Measurements from ENCODE around the gene ARHGEF9.

Gene ARHGEF9

DNA sequence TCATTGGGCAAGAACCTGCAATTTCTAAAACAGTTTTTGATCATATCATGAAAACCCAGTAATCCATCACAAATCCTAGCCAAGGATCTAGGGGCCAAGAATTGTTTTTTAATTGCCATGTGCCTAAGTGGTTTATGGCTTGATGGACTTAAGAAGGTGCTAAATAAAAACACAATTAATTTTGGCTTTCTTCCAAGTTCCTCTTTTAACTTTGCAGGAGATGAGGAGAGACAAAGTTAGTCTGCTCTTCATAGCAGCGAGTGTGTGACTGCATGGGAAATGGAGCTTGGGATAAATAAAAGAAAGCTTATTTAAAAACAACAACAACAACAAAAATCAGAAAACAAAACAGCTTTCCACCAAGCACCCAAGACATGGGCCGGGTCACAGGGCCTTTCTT, 41.4 kb downstream of the ARHGEF9 start:
- no peak overlapping the region for H3K9ac ChIP-seq (ENCODE audit: low read length)
- no peak overlapping the region for H3K4me3 ChIP-seq (ENCODE audit: low read length)
- H3K36me3 ChIP-seq (ENCODE audit: control insufficient read depth, insufficient read depth, low read length) = no peaks in the 10 kb centered on the region
- H3K27me3 ChIP-seq (ENCODE audit: control insufficient read depth, insufficient read depth, low read length) = no peaks in the 10 kb centered on the region
- no peaks in the 10 kb centered on the region for H3K4me1 ChIP-seq (ENCODE audit: control insufficient read depth, insufficient read depth, low read length)
- no peak overlapping the region for H3K27ac ChIP-seq (ENCODE audit: low read depth, low read length)

DNA sequence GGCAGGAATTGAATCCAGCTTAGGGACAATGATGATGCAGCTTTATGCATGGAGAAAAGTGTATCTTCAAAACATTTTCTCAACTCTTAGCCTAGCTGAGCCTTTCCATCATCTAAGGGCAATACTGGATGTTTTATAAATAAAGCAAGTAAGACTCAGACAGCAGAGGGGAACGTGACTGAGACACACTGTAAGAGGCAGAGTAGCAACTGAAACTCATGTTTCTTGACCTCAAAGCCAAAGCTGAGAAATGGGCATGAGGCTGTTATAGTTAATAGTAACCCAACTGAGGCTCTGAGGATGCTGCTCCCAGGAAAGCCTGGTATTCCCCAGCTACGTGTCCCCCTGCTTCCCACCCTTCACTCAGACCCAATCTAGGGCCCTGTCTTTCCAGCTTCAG, 44.6 kb downstream of the ARHGEF9 start:
- no peak overlapping the region for H3K27ac ChIP-seq (ENCODE audit: low read depth, low read length)
- H3K4me3 ChIP-seq (ENCODE audit: low read length) = no peak overlapping the region
- no peak overlapping the region for H3K9ac ChIP-seq (ENCODE audit: low read length)
- no peaks in the 10 kb centered on the region for H3K36me3 ChIP-seq (ENCODE audit: control insufficient read depth, insufficient read depth, low read length)
- no peaks in the 10 kb centered on the region for H3K27me3 ChIP-seq (ENCODE audit: control insufficient read depth, insufficient read depth, low read length)
- no peaks in the 10 kb centered on the region for H3K4me1 ChIP-seq (ENCODE audit: control insufficient read depth, insufficient read depth, low read length)

DNA sequence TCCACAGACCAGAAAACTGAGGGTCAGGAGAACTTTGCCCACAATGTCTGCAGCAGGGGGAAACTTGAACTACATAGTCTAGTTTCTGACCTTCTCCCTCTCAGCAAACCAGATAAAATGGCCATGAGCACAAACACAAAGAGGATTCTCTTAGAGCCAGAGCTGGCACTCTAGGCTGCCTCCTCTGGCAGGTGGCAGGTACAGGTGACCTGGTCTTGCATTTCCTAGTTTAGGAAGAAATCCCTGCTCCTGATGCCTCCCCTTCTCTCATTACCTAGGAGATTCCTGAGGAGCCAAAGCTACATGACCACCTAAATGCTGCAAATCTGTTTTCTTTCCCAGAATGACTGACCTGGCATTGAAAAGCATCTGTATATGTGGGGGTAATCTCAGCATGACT, 45.1 kb downstream of the ARHGEF9 start:
- no peaks in the 10 kb centered on the region for H3K4me1 ChIP-seq (ENCODE audit: control insufficient read depth, insufficient read depth, low read length)
- H3K27ac ChIP-seq (ENCODE audit: low read depth, low read length) = no peak overlapping the region
- no peak overlapping the region for H3K4me3 ChIP-seq (ENCODE audit: low read length)
- no peaks in the 10 kb centered on the region for H3K36me3 ChIP-seq (ENCODE audit: control insufficient read depth, insufficient read depth, low read length)
- H3K27me3 ChIP-seq (ENCODE audit: control insufficient read depth, insufficient read depth, low read length) = no peaks in the 10 kb centered on the region
- H3K9ac ChIP-seq (ENCODE audit: low read length) = no peak overlapping the region

DNA sequence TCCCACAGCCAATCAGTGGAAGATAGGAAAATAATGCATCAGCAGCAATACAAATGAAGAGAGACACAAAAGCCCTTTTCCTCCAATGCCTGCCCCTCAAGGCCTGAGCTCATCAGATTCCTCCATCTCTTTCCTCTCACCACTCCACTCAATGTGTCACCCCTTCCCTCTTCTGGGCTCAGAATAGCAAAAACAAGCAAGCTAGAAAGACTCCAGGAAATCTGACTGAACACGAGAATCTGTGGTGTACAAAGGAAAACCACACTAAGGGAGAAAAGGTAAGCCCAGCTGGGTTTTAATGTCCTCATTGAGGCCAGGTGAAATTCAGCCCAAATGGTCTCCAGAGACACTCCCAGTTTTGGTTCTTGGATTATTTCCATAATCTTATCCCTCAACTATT, 46.3 kb downstream of the ARHGEF9 start:
- Histone ChIP-seq H3K36me3 (ENCODE audit: control insufficient read depth, insufficient read depth, low read length) (no peaks in the 10 kb centered on the region), H3K4me3 (ENCODE audit: low read length) (no peak overlapping the region), H3K27ac (ENCODE audit: low read depth, low read length) (no peak overlapping the region), H3K27me3 (ENCODE audit: control insufficient read depth, insufficient read depth, low read length) (no peaks in the 10 kb centered on the region), H3K4me1 (ENCODE audit: control insufficient read depth, insufficient read depth, low read length) (no peaks in the 10 kb centered on the region), H3K9ac (ENCODE audit: low read length) (no peak overlapping the region)

DNA sequence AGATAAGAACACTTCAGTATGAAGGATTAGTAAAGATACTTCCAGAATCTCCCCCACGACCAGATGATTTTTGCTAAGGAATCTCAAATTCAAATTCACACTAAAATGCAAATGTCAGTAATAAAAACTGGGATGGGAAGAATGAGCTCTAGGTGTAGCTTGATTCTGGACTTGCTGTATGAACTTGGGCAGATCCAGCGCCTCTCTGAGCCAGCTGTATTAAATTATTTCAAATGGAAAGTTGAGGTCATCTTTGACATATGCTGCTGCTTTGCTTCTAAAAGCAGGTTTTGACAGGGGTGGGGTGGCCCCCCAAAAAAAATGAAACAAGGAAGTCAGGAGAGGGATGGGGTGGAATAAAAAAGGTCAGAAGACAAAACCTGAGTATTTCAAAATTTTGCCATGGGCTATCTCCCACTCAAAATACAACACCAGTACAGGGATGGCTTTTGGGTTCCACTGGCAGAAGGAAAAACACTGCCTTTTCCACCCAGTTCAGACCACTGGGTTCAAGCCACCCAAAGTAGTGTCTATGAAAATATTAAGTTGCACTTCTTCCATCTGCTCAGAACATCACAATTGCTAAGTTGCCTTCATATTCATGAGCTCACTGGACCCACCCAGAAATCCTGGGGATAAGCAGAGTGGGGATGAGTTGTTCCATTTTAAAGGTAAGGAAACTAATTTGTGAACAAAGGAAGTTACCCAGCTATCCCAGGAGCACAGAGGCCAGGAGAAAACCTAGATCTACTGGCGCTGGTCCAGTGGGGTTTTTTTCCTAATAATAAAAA, 47.7 kb downstream of the ARHGEF9 start:
- H3K36me3 ChIP-seq (ENCODE audit: control insufficient read depth, insufficient read depth, low read length) = no peaks in the 10 kb centered on the region
- no peak overlapping the region for H3K27ac ChIP-seq (ENCODE audit: low read depth, low read length)
- H3K4me1 ChIP-seq (ENCODE audit: control insufficient read depth, insufficient read depth, low read length) = no peaks in the 10 kb centered on the region
- no peaks in the 10 kb centered on the region for H3K27me3 ChIP-seq (ENCODE audit: control insufficient read depth, insufficient read depth, low read length)
- no peak overlapping the region for H3K4me3 ChIP-seq (ENCODE audit: low read length)
- H3K9ac ChIP-seq (ENCODE audit: low read length) = no peak overlapping the region

DNA sequence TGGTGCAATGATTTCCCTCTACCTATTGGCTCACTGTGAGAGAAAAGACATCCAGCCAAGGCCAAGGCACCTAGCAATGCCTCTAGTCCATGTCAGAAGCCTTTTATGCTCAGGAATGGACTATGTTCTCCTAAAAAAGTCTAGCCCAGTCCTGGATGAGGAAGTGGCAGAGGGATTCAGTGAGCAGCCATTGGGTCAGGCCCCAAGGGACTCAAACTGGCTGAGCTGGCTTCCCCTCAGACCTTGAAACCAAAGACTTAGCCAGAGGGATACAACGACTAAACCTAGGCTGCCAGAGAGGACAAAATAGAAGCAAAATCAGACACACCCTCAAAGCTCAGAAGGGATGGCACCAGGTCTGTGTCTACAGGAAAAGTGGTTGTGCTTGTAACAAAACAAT, 49.1 kb downstream of the ARHGEF9 start:
- Histone ChIP-seq H3K4me3 (ENCODE audit: low read length) (no peak overlapping the region), H3K4me1 (ENCODE audit: control insufficient read depth, insufficient read depth, low read length) (no peaks in the 10 kb centered on the region), H3K9ac (ENCODE audit: low read length) (no peak overlapping the region), H3K27me3 (ENCODE audit: control insufficient read depth, insufficient read depth, low read length) (no peaks in the 10 kb centered on the region), H3K27ac (ENCODE audit: low read depth, low read length) (no peak overlapping the region), H3K36me3 (ENCODE audit: control insufficient read depth, insufficient read depth, low read length) (no peaks in the 10 kb centered on the region)

DNA sequence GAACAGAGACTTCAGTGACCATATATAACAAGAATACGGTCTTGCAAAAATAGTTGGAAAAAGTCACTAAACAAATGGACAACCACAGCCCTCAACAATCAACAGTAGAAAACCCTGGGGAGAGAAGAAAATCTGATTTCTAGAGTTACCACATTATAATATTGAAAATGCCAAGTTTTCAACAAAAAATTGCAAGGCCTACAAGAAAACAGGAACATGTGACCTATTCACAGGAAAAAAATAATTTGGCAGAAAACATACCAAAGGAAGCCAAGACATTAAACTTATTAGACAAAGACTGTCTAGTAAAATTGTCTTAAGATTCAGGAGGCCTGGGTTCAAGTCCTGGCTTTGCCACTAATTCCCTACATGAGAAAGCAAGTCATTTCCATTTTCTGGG, 64.7 kb downstream of the ARHGEF9 start:
- Histone ChIP-seq H3K4me3 (ENCODE audit: low read length) (no peak overlapping the region), H3K27ac (ENCODE audit: low read depth, low read length) (no peak overlapping the region), H3K9ac (ENCODE audit: low read length) (no peak overlapping the region), H3K27me3 (ENCODE audit: control insufficient read depth, insufficient read depth, low read length) (no peaks in the 10 kb centered on the region), H3K4me1 (ENCODE audit: control insufficient read depth, insufficient read depth, low read length) (no peaks in the 10 kb centered on the region), H3K36me3 (ENCODE audit: control insufficient read depth, insufficient read depth, low read length) (peaks cover 3% of the 10 kb centered on the region)

DNA sequence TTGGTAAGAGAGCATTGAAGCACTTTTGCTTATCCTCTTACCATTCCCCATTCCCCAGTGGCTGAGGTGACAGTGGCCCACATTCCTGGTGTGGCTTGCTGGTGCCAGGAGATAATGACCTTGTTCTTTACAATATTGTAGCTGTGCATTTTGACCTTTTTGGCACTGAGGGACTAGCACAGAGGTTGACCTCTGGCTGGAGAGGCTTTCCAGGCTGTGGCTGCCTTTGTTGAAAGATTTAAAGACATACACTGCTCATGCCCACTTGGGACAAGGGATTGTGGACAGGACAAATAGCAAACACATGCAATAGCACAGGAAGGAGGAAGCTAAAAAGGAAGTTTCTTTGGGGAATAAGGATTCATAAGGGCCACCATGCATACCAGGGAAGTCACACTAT, 65.4 kb downstream of the ARHGEF9 start:
- H3K27me3 ChIP-seq (ENCODE audit: control insufficient read depth, insufficient read depth, low read length) = no peaks in the 10 kb centered on the region
- no peak overlapping the region for H3K9ac ChIP-seq (ENCODE audit: low read length)
- peaks cover 3% of the 10 kb centered on the region for H3K36me3 ChIP-seq (ENCODE audit: control insufficient read depth, insufficient read depth, low read length)
- no peaks in the 10 kb centered on the region for H3K4me1 ChIP-seq (ENCODE audit: control insufficient read depth, insufficient read depth, low read length)
- no peak overlapping the region for H3K27ac ChIP-seq (ENCODE audit: low read depth, low read length)
- no peak overlapping the region for H3K4me3 ChIP-seq (ENCODE audit: low read length)

DNA sequence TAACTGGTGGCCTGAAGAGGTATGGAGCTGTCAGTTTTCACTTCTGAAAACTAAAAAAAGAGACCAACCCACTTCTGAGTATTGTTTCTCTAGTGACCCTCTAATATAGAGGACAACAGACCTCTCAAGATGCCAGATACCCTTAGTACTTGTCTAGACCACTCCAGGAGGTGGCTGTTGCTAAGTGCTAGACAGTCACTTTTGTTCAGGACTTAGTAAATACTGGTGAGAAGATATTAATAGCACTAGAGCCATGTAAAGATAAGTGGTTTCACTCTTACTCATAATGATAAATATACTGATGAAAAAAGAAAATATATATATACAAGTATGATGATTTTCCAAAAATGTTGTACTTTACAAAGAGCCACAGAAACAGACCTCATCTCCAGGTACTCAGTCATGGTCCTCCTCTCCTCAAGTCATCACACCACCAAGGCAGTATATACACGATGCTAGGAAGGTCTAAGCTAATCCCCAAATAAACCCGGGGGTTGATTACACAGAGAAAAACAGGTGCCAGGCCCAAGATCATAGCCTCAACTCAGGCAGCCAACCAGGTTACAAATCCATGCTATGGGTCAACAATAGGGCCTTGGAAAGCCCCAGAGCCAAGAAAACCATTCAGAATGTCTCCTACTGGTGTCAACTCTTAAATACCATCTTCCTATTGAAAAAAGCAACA, 66.9 kb downstream of the ARHGEF9 start:
- Histone ChIP-seq H3K36me3 (ENCODE audit: control insufficient read depth, insufficient read depth, low read length) (peaks cover 3% of the 10 kb centered on the region), H3K27ac (ENCODE audit: low read depth, low read length) (no peak overlapping the region), H3K27me3 (ENCODE audit: control insufficient read depth, insufficient read depth, low read length) (no peaks in the 10 kb centered on the region), H3K4me3 (ENCODE audit: low read length) (no peak overlapping the region), H3K4me1 (ENCODE audit: control insufficient read depth, insufficient read depth, low read length) (no peaks in the 10 kb centered on the region), H3K9ac (ENCODE audit: low read length) (no peak overlapping the region)

DNA sequence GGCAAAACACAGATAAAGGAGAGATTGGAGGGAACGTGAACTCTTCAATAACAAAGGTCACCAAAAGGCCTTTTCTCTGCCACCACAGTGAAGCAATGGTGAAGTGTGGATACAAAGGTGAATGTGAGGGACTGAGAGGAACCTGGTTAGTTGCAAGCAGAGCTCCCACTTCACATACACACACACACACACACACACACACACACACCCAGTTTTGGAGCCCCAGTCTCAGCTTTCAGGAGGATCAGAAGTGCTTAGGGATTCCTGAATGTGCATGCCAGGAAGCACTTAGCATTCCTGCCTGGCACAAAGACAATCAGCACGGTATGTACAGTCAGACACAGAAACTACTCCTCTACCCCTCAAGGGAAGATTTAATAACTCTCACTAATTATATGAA, 71.5 kb downstream of the ARHGEF9 start:
- no peaks in the 10 kb centered on the region for H3K4me1 ChIP-seq (ENCODE audit: control insufficient read depth, insufficient read depth, low read length)
- H3K27me3 ChIP-seq (ENCODE audit: control insufficient read depth, insufficient read depth, low read length) = no peaks in the 10 kb centered on the region
- H3K9ac ChIP-seq (ENCODE audit: low read length) = no peak overlapping the region
- no peaks in the 10 kb centered on the region for H3K36me3 ChIP-seq (ENCODE audit: control insufficient read depth, insufficient read depth, low read length)
- no peak overlapping the region for H3K4me3 ChIP-seq (ENCODE audit: low read length)
- no peak overlapping the region for H3K27ac ChIP-seq (ENCODE audit: low read depth, low read length)

DNA sequence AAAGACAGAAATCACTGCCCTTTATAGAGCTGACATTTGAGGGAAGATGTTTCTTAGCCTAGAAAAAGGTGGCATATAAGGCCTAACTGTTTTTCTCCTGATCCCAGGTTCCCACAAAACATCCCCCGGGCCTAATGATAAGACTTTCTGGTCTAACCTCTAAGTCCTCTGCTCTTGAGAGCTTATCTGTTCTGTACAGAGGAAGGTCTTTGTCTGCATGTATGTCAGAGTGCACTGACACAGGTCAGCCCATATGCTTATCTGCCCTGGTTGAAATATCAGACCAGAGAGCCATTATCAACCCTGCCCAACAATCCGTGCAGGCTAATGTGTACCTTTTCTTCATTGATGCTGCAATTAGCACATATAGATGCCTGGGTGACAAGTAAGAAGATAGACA, 76.2 kb downstream of the ARHGEF9 start:
- Histone ChIP-seq H3K4me1 (ENCODE audit: control insufficient read depth, insufficient read depth, low read length) (no peaks in the 10 kb centered on the region), H3K27ac (ENCODE audit: low read depth, low read length) (no peak overlapping the region), H3K4me3 (ENCODE audit: low read length) (no peak overlapping the region), H3K9ac (ENCODE audit: low read length) (no peak overlapping the region), H3K27me3 (ENCODE audit: control insufficient read depth, insufficient read depth, low read length) (no peaks in the 10 kb centered on the region), H3K36me3 (ENCODE audit: control insufficient read depth, insufficient read depth, low read length) (no peaks in the 10 kb centered on the region)

DNA sequence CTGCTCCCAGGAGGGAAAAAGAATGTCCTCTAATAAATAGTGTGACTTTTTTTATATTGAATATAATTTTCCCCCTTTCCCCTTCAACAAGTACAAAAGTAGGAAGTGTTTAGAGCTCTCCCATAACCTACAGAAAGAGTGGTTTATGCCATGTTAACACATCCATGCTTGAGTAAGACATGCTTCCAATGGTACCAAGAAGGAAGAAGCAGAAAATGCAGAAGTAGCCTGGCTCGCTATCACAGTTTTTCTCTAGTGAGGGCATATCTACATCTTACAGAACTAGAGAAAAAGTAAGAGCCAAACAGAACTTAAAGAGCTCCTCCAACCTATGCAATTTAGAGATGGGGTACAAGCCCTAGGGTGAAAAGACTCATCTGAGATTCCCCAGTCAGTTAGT, 82.5 kb downstream of the ARHGEF9 start:
- no peak overlapping the region for H3K27ac ChIP-seq (ENCODE audit: low read depth, low read length)
- H3K9ac ChIP-seq (ENCODE audit: low read length) = no peak overlapping the region
- H3K27me3 ChIP-seq (ENCODE audit: control insufficient read depth, insufficient read depth, low read length) = no peaks in the 10 kb centered on the region
- no peak overlapping the region for H3K4me3 ChIP-seq (ENCODE audit: low read length)
- no peaks in the 10 kb centered on the region for H3K36me3 ChIP-seq (ENCODE audit: control insufficient read depth, insufficient read depth, low read length)
- H3K4me1 ChIP-seq (ENCODE audit: control insufficient read depth, insufficient read depth, low read length) = no peaks in the 10 kb centered on the region

Data from rectal smooth muscle tissue (tissue), 1 donor.